GM18517 (cell line): Measurements from ENCODE around the gene TRIM34.
A peak's percentile ranks its signal among the peaks of the same experiment; 100 is the strongest.
"Not testable (repeated sequence)": the region's sequence is repeated elsewhere in the genome, so short reads cannot be mapped to it uniquely, and the experiment has no call there.

Experiments used
- ATAC-seq: cut with Tn5 transposase; IDR thresholded peaks from one replicate; pipeline ENCODE4 v1.9.1; 2021; ENCODE audit warnings: mild to moderate bottlenecking, moderate library complexity; ENCODE audit not compliant: unreplicated experiment

The TRIM34 gene

GRCh38 chr11:5624489-5625279 is at the start of gene TRIM34:
Gene TRIM34, plus strand, starts transcription at chr11:5625001. Its CDS starts 7,331 bp downstream, at chr11:5632332.
- ATAC-seq = peak; percentile 99

- ATAC-seq = no peak
Measured at GRCh38 chr11:5575152-5575551, 49.6 kb upstream of the TRIM34 start.

GRCh38 chr11:5577101-5577500 is 47.7 kb upstream of the TRIM34 start:
- no peak for ATAC-seq

GRCh38 chr11:5580577-5580976 is 44.2 kb upstream of the TRIM34 start, which contains the start of gene OR52B6:
Gene OR52B6, plus strand, starts transcription at chr11:5580877. Its CDS starts 0 bp downstream, at chr11:5580877.
- ATAC-seq = no peak

GRCh38 chr11:5581014-5581413 is 43.8 kb upstream of the TRIM34 start:
- ATAC-seq = no peak

DNA sequence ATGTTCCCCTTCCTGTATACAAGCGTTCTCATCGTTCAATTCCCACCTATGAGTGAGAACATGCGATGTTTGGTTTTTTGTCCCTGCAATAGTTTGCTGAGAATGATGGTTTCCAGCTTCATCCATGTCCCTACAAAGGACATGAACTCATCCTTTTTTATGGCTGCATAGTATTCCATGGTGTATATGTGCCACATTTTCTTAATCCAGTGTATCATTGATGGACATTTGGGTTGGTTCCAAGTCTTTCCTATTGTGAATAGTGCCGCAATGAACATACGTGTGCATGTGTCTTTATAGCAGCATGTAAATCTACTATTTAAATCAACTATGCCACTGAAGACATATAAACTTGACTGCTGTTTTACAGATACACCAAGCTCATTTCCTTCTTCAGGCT is 40.3 kb upstream of the TRIM34 start:
- not testable (repeated sequence) for ATAC-seq

DNA sequence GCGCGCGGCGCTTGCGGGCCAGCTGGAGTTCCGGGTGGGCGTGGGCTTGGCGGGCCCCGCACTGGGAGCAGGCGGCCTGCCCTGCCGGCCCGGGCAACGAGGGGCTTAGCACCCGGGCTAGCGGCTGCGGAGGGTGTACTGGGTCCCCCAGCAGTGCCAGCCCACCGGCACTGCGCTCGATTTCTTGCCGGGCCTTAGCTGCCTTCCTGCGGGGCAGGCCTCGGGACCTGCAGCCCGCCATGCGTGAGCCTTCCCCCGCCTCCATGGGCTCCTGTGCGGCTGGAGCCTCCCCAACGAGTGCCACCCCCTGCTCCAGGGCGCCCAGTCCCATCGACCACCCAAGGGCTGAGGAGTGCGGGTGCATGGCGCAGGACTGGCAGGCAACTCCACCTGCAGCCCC is 34.9 kb upstream of the TRIM34 start:
- not testable (repeated sequence) for ATAC-seq

- ATAC-seq = no peak
Measured at GRCh38 chr11:5591613-5592012, 33.2 kb upstream of the TRIM34 start.

DNA sequence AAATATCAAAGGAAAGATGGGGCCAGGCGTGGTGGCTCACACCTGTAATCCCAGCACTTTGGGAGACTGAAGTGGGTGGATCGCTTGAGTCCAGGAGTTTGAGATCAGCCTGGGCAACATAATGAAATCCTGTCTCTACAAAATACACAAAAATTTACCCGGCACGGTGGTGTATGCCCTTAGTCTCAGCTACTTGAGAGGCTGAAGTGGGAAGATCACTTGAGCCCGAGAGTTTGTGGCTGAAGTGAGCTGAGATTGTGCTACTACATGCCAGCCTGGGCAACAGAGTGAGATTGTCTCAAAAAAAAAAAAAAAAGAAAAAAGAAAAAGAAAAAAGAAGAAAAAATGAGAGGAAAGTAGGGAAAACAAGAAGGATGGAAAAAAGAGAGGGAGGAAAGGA is 32.2 kb upstream of the TRIM34 start:
- ATAC-seq = no peak

GRCh38 chr11:5593146-5593545 is 31.7 kb upstream of the TRIM34 start:
- ATAC-seq = no peak

- ATAC-seq = peak; percentile 42
Measured at GRCh38 chr11:5596607-5597201, 28.1 kb upstream of the TRIM34 start, which contains the start of gene TRIM6. Gene TRIM6, plus strand, starts transcription at chr11:5596637. Its CDS starts 261 bp downstream, at chr11:5596898.

- ATAC-seq = no peak
Measured at GRCh38 chr11:5597953-5598352, 26.8 kb upstream of the TRIM34 start.

DNA sequence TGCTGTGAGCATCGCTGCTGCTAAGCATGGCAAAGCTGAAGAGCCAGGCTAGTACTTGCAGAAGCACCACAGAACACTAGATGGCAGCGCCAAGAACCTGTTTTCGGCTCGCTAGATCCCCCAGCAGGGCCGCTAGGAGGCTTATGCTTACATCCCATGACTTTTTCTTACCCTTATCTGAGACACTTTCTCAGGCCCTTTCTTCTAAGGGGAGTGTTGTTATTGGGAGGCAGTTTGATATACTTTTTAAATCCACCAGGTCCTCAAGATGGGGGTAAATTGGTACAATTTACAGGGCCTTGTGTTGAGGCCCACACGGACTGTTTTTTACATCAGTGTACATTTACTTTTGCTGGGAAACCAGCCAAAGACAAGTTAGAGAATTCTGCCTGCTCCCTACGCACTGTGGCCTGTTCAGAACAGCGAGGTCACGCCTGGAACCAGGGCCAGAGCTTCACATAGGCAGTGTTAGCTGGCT is 24.4 kb upstream of the TRIM34 start:
- ATAC-seq = peak; percentile 89

GRCh38 chr11:5602791-5603190 is 22.0 kb upstream of the TRIM34 start:
- ATAC-seq = not testable (repeated sequence)

- no peak for ATAC-seq
Measured at GRCh38 chr11:5603326-5603725, 21.5 kb upstream of the TRIM34 start.

DNA sequence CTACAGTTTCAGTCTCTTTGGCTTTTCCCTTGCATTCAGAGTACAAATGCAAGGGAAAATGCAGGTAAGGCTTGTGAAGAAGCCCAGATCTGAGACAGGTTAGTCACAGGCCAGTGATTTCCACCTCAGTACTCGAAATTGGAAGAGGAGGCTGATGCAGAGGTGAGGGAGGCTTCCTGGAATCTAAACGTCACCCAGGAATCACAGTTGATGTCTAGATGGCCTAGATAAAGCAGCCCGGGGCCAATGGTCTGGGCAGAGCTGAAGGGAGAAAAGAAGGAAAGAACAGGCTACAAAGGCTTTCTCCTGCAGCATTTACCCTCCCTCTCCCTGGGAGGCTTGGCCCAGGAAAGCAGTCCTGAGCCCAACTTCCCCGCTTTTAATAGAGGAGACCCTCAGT is 19.9 kb upstream of the TRIM34 start:
- ATAC-seq = no peak

DNA sequence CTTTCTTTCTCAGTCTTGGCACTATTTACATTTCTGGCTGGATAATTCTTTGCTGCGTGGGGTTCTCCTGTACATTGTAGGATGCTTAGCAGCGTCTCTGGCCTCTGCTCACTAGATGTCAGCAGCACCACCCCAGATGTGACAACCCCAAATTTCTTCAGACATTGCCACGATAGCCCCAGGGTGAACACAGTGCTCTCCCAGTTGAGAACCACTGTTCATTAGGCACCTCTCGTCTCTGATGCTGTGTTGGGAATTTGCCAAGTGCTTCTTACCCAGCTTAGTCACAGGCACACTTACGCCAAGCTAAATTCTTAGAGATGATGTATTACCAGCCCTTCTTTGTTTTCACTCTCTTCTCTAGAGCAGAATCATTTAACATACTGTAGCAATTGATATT is 19.0 kb upstream of the TRIM34 start:
- ATAC-seq = no peak

- no peak for ATAC-seq
Measured at GRCh38 chr11:5608808-5609207, 16.0 kb upstream of the TRIM34 start.

- ATAC-seq = no peak
Measured at GRCh38 chr11:5610446-5610845, 14.4 kb upstream of the TRIM34 start.

DNA sequence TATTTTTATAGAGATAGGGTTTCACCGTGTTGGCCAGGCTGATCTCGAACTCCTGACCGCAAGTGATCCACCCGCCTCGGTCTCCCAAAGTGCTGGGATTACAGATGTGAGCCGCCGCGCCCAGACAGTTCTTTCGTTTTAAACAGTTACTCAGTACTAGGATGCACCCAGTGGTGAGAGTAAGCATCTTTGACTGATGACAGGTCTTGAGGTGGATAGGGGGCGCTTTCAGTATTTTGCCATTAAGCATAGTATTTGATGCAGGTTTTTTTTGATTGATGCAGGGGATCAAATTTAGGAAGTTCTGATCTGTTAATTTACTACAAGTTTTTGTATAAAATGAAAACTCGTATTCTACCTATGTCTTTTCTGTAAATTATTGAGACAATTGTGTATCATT is 13.2 kb upstream of the TRIM34 start:
- ATAC-seq = no peak

- ATAC-seq = no peak
Measured at GRCh38 chr11:5618807-5619206, 6.0 kb upstream of the TRIM34 start.
